GM12865 (cell line): ENCODE data around the gene CRADD.

ENCODE experiments used
- DNase-seq: peaks from one replicate; pipeline ENCODE4 v3.0.0; 2010; ENCODE audit warnings: low read depth
- H3K4me3 ChIP-seq: 2 replicates; pipeline ENCODE4 v1.5.1; 2011; ENCODE audit warnings: mild to moderate bottlenecking, low read depth, low read length, control low read depth
- CTCF ChIP-seq: IDR thresholded peaks from 2 replicates; pipeline ENCODE4 v1.5.1; 2011; ENCODE audit warnings: low read length, control low read depth, low read depth, inconsistent platforms; ENCODE audit not compliant: insufficient read depth; ENCODE audit errors: missing control alignments

CRADD gene

GRCh38 chr12:93825931-93826555 is 148.9 kb downstream of the CRADD start:
- no peak overlapping the region for H3K4me3 ChIP-seq
- no peak for TF ChIP-seq CTCF
- no peak for DNase-seq

- no peak overlapping the region for H3K4me3 ChIP-seq
- no peak for TF ChIP-seq CTCF
- no peak for DNase-seq
Measured at GRCh38 chr12:93827179-93827578, 150.0 kb downstream of the CRADD start.

- no peak overlapping the region for H3K4me3 ChIP-seq
- no peak for TF ChIP-seq CTCF
- no peak for DNase-seq
Measured at GRCh38 chr12:93827669-93828068, 150.5 kb downstream of the CRADD start.

DNA sequence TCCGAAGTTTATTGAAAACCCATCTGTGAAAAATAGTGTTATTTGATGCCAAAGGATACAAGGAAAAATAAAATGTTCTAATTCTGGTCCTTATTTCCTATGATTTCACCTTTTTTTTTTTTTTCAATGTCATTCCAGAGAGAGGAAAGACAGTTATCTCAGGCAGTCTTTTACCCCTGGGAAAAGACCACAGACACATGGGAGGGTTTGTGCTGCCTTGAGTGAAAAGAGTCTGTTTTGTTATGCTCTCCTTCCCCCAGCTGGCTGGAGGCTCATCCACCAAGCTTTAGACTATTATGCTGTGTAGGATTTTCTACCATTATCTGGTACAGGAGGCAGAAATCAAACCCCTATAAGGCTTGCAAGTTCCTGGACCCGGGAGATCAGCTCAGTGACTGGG is 151.8 kb downstream of the CRADD start:
- TF ChIP-seq CTCF: no peak

GRCh38 chr12:93831374-93831773 is 154.2 kb downstream of the CRADD start:
- TF ChIP-seq CTCF: no peak
- no peak for DNase-seq
- H3K4me3 ChIP-seq: no peak overlapping the region

More for the DNA sequence above, 151.8 kb downstream of the CRADD start:
- DNase-seq: no peak
- no peak overlapping the region for H3K4me3 ChIP-seq

GRCh38 chr12:93832131-93832530 is 155.0 kb downstream of the CRADD start:
- no peak for DNase-seq
- TF ChIP-seq CTCF: no peak
- H3K4me3 ChIP-seq: no peak overlapping the region

DNA sequence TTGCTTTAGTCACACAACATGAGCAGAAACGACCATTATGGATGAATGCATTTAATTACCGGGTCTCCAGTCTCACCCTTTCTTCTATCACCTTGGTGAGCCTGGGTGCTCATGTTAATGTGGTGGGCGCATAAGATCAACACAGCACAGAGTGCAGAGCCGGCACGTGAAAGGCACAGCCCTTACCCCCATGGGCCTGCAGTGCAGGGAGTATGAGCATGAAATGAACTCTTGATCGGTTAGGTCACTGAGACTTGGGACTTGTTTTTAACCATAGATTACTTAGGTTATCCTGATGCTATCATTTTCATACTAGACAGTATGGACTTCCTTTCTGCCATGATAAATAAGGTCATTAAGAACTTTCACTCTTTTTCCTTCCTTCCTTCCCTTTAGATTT is 156.8 kb downstream of the CRADD start:
- TF ChIP-seq CTCF: no peak
- no peak for DNase-seq
- H3K4me3 ChIP-seq: no peak overlapping the region
